Measurements from ENCODE around the gene CXorf58. TPM values are rescaled to one million over a fixed set of nuclear protein-coding genes. Genes with fewer than 3 reads are reported as not detected.

CXorf58 gene
- total RNA-seq, 1 donor from 2014 or later, result not detected

DNA sequence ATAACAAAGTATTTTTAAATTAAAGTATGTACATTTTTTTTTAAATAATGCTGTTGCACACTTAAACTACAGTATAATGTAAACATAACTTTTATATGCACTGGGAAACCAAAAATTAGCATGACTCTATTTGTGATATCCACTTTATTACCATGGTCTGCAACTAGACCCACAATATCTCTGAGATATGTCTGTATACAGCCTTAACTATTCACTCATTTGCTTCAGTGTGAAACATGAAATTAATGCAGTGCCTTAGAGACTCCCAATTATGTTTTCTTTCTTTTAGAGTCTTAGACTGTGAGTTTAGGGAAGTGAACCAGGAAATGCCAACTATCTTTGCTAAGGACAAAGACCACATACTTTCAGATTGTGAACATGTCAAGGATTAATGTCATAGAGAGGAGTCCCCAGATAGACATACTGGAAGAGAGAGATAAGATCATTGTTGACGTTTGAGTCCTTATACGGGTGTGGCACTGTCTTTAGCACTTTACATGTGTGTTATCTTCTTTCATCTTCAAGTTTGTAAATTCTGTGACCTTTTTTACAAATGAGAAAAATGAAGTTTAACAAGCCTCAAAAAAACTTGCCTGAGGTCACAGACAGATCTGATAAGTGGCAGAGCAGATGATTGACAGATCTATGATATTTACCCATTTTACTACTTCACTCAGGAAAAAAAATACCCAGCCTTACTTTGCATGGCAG lies 23.2 kb downstream of the CXorf58 start:
- FAIRE-seq (no peak), DNase-seq (ENCODE audit: low read depth) (no peak)
- peaks cover 4% of the 10 kb centered on the region for H3K4me1 Mint-ChIP-seq (ENCODE audit: low read depth, unreplicated experiment)
- H2AFZ ChIP-seq (ENCODE audit: low read depth, low read length), result no peak overlapping the region
- no peaks in the 10 kb centered on the region for H3K27me3 Mint-ChIP-seq (ENCODE audit: low read depth, unreplicated experiment)
- no peak overlapping the region for H3K4me3 Mint-ChIP-seq (ENCODE audit: unreplicated experiment)
- H3K36me3 ChIP-seq (ENCODE audit: insufficient read depth, low read length), result no peaks in the 10 kb centered on the region
- no peaks in the 10 kb centered on the region for H4K20me1 ChIP-seq (ENCODE audit: insufficient read depth, low read length)
- no peaks in the 10 kb centered on the region for H3K36me3 Mint-ChIP-seq (ENCODE audit: low read depth, unreplicated experiment)
- no peaks in the 10 kb centered on the region for H3K79me2 ChIP-seq (ENCODE audit: insufficient read depth, low read length)
- H3K9me3 ChIP-seq (ENCODE audit: insufficient read depth, low read depth, low read length), result no peaks in the 10 kb centered on the region
- no peak for TF ChIP-seq EZH2 (IDR thresholded peaks at IDR 0.05; ENCODE audit: insufficient read depth, low read length)
- TF ChIP-seq, protein P1, sequence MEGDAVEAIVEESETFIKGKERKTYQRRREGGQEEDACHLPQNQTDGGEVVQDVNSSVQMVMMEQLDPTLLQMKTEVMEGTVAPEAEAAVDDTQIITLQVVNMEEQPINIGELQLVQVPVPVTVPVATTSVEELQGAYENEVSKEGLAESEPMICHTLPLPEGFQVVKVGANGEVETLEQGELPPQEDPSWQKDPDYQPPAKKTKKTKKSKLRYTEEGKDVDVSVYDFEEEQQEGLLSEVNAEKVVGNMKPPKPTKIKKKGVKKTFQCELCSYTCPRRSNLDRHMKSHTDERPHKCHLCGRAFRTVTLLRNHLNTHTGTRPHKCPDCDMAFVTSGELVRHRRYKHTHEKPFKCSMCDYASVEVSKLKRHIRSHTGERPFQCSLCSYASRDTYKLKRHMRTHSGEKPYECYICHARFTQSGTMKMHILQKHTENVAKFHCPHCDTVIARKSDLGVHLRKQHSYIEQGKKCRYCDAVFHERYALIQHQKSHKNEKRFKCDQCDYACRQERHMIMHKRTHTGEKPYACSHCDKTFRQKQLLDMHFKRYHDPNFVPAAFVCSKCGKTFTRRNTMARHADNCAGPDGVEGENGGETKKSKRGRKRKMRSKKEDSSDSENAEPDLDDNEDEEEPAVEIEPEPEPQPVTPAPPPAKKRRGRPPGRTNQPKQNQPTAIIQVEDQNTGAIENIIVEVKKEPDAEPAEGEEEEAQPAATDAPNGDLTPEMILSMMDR (IDR thresholded peaks at IDR 0.05; ENCODE audit: insufficient read depth, low read depth, low read length), result no peak
- no peak overlapping the region for H3K4me3 ChIP-seq (ENCODE audit: insufficient read depth, low read depth, low read length)
- H3K4me1 ChIP-seq (ENCODE audit: insufficient read depth, low read length), result no peaks in the 10 kb centered on the region
- H3K27ac Mint-ChIP-seq (ENCODE audit: unreplicated experiment), result no peak overlapping the region
- no peak overlapping the region for H3K9ac ChIP-seq (ENCODE audit: low read length)
- no peaks in the 10 kb centered on the region for H3K27me3 ChIP-seq (ENCODE audit: insufficient read depth, low read length)
- H3K9me3 Mint-ChIP-seq (ENCODE audit: unreplicated experiment), result peaks cover 3% of the 10 kb centered on the region
- H3K27ac ChIP-seq (ENCODE audit: low read depth, low read length), result no peak overlapping the region
- no peak overlapping the region for H3K4me2 ChIP-seq (ENCODE audit: low read length)

DNA sequence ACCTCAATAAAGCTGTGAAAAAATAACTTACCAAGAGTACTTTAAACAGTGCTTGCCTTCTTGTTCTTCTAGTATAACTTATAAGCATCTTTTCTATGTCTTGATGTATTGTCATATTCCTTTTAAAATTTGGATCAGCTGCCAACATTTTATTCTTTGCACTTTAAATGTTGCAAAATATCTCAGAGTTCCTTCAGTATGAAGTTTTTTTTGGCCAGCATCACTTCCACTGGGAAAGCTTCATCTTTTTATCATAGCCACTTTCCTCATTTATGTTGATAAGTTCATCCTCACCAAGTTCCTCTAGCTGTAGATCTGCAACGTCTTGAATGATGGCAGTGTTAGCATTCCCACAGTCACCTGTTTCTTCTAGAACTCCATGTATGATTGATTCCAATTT lies 24.2 kb downstream of the CXorf58 start:
- H3K9me3 Mint-ChIP-seq (ENCODE audit: unreplicated experiment), result peaks cover 3% of the 10 kb centered on the region
- DNase-seq (ENCODE audit: low read depth) (no peak), FAIRE-seq (no peak)
- H3K4me1 Mint-ChIP-seq (ENCODE audit: low read depth, unreplicated experiment), result peaks cover 4% of the 10 kb centered on the region
- H3K36me3 ChIP-seq (ENCODE audit: insufficient read depth, low read length), result no peaks in the 10 kb centered on the region
- no peak overlapping the region for H3K4me3 ChIP-seq (ENCODE audit: insufficient read depth, low read depth, low read length)
- no peaks in the 10 kb centered on the region for H3K9me3 ChIP-seq (ENCODE audit: insufficient read depth, low read depth, low read length)
- H3K9ac ChIP-seq (ENCODE audit: low read length), result no peak overlapping the region
- H4K20me1 ChIP-seq (ENCODE audit: insufficient read depth, low read length), result no peaks in the 10 kb centered on the region
- no peaks in the 10 kb centered on the region for H3K4me1 ChIP-seq (ENCODE audit: insufficient read depth, low read length)
- TF ChIP-seq EZH2 (IDR thresholded peaks at IDR 0.05; ENCODE audit: insufficient read depth, low read length), result no peak
- TF ChIP-seq, protein P1 (IDR thresholded peaks at IDR 0.05; ENCODE audit: insufficient read depth, low read depth, low read length), result no peak
- no peak overlapping the region for H3K27ac Mint-ChIP-seq (ENCODE audit: unreplicated experiment)
- no peaks in the 10 kb centered on the region for H3K27me3 Mint-ChIP-seq (ENCODE audit: low read depth, unreplicated experiment)
- H2AFZ ChIP-seq (ENCODE audit: low read depth, low read length), result no peak overlapping the region
- no peaks in the 10 kb centered on the region for H3K79me2 ChIP-seq (ENCODE audit: insufficient read depth, low read length)
- no peak overlapping the region for H3K27ac ChIP-seq (ENCODE audit: low read depth, low read length)
- no peak overlapping the region for H3K4me3 Mint-ChIP-seq (ENCODE audit: unreplicated experiment)
- no peaks in the 10 kb centered on the region for H3K36me3 Mint-ChIP-seq (ENCODE audit: low read depth, unreplicated experiment)
- H3K27me3 ChIP-seq (ENCODE audit: insufficient read depth, low read length), result no peaks in the 10 kb centered on the region
- H3K4me2 ChIP-seq (ENCODE audit: low read length), result no peak overlapping the region

DNA sequence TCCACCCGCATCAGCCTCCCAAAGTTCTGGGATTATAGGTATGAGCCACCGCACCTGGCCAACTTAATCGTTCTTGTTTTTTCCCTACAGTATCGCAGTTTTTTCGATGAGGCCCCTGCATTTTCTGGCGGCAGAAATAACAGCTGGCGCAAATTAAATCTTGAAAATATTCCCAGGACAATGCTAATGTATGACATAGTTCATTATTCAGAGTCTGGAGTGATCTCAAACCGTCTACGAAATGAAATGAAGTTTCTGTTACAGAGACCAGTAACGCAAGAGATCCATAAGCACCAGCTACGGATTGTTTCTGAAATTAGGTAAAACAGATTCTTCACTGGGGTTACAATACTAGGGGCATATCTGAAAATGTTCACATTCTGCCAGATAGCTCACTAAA lies 27.3 kb downstream of the CXorf58 start:
- Histone ChIP-seq H3K27me3 (ENCODE audit: insufficient read depth, low read length) (no peaks in the 10 kb centered on the region), H3K27ac (ENCODE audit: low read depth, low read length) (no peak overlapping the region), H2AFZ (ENCODE audit: low read depth, low read length) (no peak overlapping the region), H3K9me3 (ENCODE audit: insufficient read depth, low read depth, low read length) (no peaks in the 10 kb centered on the region), H3K4me3 (ENCODE audit: insufficient read depth, low read depth, low read length) (no peak overlapping the region), H3K36me3 (ENCODE audit: insufficient read depth, low read length) (no peaks in the 10 kb centered on the region), H3K4me2 (ENCODE audit: low read length) (no peak overlapping the region), H4K20me1 (ENCODE audit: insufficient read depth, low read length) (no peaks in the 10 kb centered on the region), H3K79me2 (ENCODE audit: insufficient read depth, low read length) (no peaks in the 10 kb centered on the region), H3K9ac (ENCODE audit: low read length) (no peak overlapping the region), H3K4me1 (ENCODE audit: insufficient read depth, low read length) (no peaks in the 10 kb centered on the region)
- H3K36me3 Mint-ChIP-seq (ENCODE audit: low read depth, unreplicated experiment), result no peaks in the 10 kb centered on the region
- H3K27ac Mint-ChIP-seq (ENCODE audit: unreplicated experiment), result no peak overlapping the region
- FAIRE-seq, result no peak
- H3K4me1 Mint-ChIP-seq (ENCODE audit: low read depth, unreplicated experiment), result peaks cover 4% of the 10 kb centered on the region
- DNase-seq (ENCODE audit: low read depth), result no peak
- H3K4me3 Mint-ChIP-seq (ENCODE audit: unreplicated experiment), result no peak overlapping the region
- peaks cover 3% of the 10 kb centered on the region for H3K9me3 Mint-ChIP-seq (ENCODE audit: unreplicated experiment)
- no peaks in the 10 kb centered on the region for H3K27me3 Mint-ChIP-seq (ENCODE audit: low read depth, unreplicated experiment)
- TF ChIP-seq EZH2 (IDR thresholded peaks at IDR 0.05; ENCODE audit: insufficient read depth, low read length), result no peak
- TF ChIP-seq, protein P1 (IDR thresholded peaks at IDR 0.05; ENCODE audit: insufficient read depth, low read depth, low read length), result no peak
